22Rv1 (cell line): ENCODE results near the gene STX4.

ENCODE experiments used
- ZFX ChIP-seq: fragments of 450-650 bp; IDR thresholded peaks from 2 replicates; pipeline ENCODE4 v1.6.1; 2017; ENCODE audit warnings: antibody characterized with exemption, borderline replicate concordance
- TF ChIP-seq, protein P1 (sequence below): fragments of 450-650 bp; IDR thresholded peaks from 2 replicates; pipeline ENCODE4 v1.5.1; 2017; ENCODE audit warnings: mild to moderate bottlenecking

DNA sequence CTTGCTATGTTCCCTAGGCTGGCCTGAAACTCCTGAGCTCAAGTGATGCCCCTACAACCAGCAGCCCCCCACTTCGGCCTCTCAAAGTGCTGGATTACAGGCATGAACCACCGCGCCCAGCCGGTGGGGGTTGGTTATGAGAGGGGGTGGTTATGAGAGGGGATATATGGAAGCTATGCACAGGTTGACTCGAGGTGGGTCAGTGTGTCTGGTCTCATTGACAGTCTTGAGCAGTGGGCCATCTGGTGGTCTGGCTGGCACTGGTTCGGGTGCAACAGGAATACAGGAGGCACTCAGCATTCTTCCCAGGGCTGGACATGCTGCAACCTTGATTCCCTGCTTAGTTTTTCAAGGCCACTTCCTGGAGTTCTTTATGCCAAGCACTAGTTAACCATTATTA, 17.3 kb upstream of the STX4 start:
- TF ChIP-seq, protein P1, sequence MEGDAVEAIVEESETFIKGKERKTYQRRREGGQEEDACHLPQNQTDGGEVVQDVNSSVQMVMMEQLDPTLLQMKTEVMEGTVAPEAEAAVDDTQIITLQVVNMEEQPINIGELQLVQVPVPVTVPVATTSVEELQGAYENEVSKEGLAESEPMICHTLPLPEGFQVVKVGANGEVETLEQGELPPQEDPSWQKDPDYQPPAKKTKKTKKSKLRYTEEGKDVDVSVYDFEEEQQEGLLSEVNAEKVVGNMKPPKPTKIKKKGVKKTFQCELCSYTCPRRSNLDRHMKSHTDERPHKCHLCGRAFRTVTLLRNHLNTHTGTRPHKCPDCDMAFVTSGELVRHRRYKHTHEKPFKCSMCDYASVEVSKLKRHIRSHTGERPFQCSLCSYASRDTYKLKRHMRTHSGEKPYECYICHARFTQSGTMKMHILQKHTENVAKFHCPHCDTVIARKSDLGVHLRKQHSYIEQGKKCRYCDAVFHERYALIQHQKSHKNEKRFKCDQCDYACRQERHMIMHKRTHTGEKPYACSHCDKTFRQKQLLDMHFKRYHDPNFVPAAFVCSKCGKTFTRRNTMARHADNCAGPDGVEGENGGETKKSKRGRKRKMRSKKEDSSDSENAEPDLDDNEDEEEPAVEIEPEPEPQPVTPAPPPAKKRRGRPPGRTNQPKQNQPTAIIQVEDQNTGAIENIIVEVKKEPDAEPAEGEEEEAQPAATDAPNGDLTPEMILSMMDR: no peak
- TF ChIP-seq ZFX: no peak
